OCI-LY3 (cell line): ENCODE results near the gene EPHB3.

Experiments used
- H2AFZ ChIP-seq: fragments of 200-600, 300-600 bp; shearing (Covaris generic); 2 replicates; pipeline ENCODE4 v1.6.0; 2014; ENCODE audit warnings: antibody characterized with exemption, low read depth, low read length
- H3K27ac ChIP-seq: fragments of 200-600, 300-600 bp; sonication (generic); 2 replicates; pipeline ENCODE4 v1.5.1; 2014; ENCODE audit warnings: mild to moderate bottlenecking, low read length, moderate library complexity, mixed read lengths
- H3K27me3 ChIP-seq: fragments of 200-600, 300-600 bp; sonication (generic); 2 replicates; pipeline ENCODE4 v1.6.1; 2014; ENCODE audit warnings: low read depth, low read length, mixed read lengths
- H3K36me3 ChIP-seq: fragments of 200-600, 300-600 bp; sonication (generic); replicated peaks from 2 replicates; pipeline ENCODE3; 2014; ENCODE audit warnings: low read depth, low read length, mixed read lengths
- H3K4me1 ChIP-seq: fragments of 300-600, 200-600 bp; sonication (generic); 2 replicates; pipeline ENCODE4 v1.6.1; 2014; ENCODE audit warnings: low read length, mixed read lengths
- H3K4me2 ChIP-seq: fragments of 200-600, 300-600 bp; sonication (generic); 2 replicates; pipeline ENCODE4 v1.6.1; 2014; ENCODE audit warnings: low read length, mixed read lengths
- H3K4me3 ChIP-seq: fragments of 300-600, 200-600 bp; sonication (generic); 2 replicates; pipeline ENCODE4 v1.5.1; 2014; ENCODE audit warnings: antibody characterized with exemption, mild to moderate bottlenecking, low read length, moderate library complexity
- H3K79me2 ChIP-seq: fragments of 300-600, 200-600 bp; shearing (Covaris generic); 2 replicates; pipeline ENCODE4 v1.6.1; 2014; ENCODE audit warnings: mild to moderate bottlenecking, low read length, mixed read lengths
- H3K9ac ChIP-seq: fragments of 300-600, 200-600 bp; shearing (Covaris generic); 2 replicates; pipeline ENCODE4 v1.6.0; 2014; ENCODE audit warnings: mild to moderate bottlenecking, low read length, moderate library complexity
- H3K9me3 ChIP-seq: fragments of 200-600, 300-600 bp; shearing (Covaris generic); 2 replicates; pipeline ENCODE4 v1.6.1; 2014; ENCODE audit warnings: low read length, mixed read lengths; ENCODE audit not compliant: insufficient read depth
- H4K20me1 ChIP-seq: fragments of 200-600, 300-600 bp; sonication (generic); 2 replicates; pipeline ENCODE4 v1.6.1; 2016; ENCODE audit warnings: low read length, mixed read lengths; ENCODE audit not compliant: insufficient read depth
- EZH2phosphoT487 ChIP-seq: fragments of 200-600 bp; shearing (Covaris generic); IDR thresholded peaks from 2 replicates; pipeline ENCODE4 v1.6.1; 2018; ENCODE audit warnings: antibody characterized with exemption, mixed run types, low read depth
- TF ChIP-seq, protein P1 (sequence below): fragments of 200-600, 300-600 bp; sonication (generic); IDR thresholded peaks from 2 replicates; pipeline ENCODE4 v1.5.1; 2014; ENCODE audit warnings: antibody characterized with exemption, low read length, low read depth

The EPHB3 gene

DNA sequence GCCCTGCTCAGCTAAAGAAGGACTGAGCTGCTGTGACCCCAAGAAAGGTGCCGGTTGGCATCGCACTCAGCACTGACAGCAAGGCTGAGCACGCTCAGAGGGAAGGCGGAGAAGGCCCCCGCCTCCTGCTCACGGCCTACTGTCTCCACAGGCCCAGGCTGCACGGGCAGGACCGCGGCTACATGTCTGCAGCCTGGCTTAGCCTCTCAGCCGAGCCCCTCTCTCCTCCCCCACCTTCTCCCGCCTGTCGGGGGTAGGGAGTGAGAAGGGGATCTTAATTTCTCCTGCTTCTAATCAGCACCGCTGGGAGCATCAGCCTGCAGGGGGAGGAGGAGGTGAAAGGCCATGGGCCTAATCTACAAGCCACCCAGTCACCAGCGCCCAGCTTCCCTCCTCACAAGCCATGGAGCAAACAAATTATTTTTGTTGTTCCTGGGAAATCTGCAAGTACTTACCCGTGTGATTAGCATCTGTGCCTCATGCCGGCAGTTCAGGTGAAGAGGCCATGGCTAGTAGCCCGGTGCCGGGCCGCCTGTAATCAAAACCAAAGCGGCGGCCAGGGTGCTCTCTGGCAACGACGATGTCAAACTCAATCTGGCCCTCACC, 68.1 kb downstream of the EPHB3 start:
- no peak overlapping the region for H2AFZ ChIP-seq
- TF ChIP-seq EZH2phosphoT487: no peak
- TF ChIP-seq, protein P1, sequence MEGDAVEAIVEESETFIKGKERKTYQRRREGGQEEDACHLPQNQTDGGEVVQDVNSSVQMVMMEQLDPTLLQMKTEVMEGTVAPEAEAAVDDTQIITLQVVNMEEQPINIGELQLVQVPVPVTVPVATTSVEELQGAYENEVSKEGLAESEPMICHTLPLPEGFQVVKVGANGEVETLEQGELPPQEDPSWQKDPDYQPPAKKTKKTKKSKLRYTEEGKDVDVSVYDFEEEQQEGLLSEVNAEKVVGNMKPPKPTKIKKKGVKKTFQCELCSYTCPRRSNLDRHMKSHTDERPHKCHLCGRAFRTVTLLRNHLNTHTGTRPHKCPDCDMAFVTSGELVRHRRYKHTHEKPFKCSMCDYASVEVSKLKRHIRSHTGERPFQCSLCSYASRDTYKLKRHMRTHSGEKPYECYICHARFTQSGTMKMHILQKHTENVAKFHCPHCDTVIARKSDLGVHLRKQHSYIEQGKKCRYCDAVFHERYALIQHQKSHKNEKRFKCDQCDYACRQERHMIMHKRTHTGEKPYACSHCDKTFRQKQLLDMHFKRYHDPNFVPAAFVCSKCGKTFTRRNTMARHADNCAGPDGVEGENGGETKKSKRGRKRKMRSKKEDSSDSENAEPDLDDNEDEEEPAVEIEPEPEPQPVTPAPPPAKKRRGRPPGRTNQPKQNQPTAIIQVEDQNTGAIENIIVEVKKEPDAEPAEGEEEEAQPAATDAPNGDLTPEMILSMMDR: no peak

DNA sequence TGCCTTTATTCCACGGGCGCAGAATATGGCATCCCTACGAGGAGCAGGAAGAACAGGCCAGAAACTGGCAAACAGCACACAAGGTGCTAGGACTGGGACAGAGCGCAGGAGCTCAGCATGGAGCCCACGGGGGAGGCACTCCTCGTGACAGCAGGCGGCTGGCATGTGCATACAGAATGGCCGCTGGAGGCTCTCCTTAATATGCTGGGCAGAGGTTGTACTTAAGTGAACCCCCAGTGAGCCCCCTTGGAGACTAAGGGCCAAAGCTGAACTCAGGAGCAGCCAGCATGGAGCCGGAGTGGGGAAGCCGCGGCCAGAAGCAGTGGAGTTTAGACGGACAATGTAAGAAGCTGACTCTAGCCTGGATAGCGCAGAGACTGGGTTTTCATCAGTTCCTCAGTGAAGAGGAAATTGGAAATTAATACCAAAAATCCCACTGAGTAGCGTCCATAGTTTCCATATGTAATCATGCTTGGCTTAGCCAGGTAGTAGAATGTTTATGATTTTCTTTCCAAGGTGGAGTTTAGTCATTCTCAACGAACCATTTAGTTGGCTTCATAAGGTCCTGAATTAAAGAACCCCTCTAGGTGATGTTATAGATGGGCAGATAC, 69.4 kb downstream of the EPHB3 start:
- Histone ChIP-seq H3K4me3 (no peak overlapping the region), H3K27me3 (no peaks in the 10 kb centered on the region), H2AFZ (no peak overlapping the region), H4K20me1 (no peaks in the 10 kb centered on the region), H3K36me3 (no peaks in the 10 kb centered on the region), H3K79me2 (no peaks in the 10 kb centered on the region), H3K9ac (no peak overlapping the region), H3K27ac (no peak overlapping the region), H3K4me1 (peaks cover 7% of the 10 kb centered on the region; the same call in 1 of the 2 replicates), H3K4me2 (no peak overlapping the region), H3K9me3 (no peaks in the 10 kb centered on the region)
- TF ChIP-seq, protein P1: no peak
- no peak for TF ChIP-seq EZH2phosphoT487

More for the DNA sequence above, 68.1 kb downstream of the EPHB3 start:
- H3K4me2 ChIP-seq: no peak overlapping the region
- H3K79me2 ChIP-seq: no peaks in the 10 kb centered on the region
- H4K20me1 ChIP-seq: no peaks in the 10 kb centered on the region
- no peaks in the 10 kb centered on the region for H3K9me3 ChIP-seq
- H3K4me3 ChIP-seq: no peak overlapping the region
- peaks cover 13% of the 10 kb centered on the region for H3K27me3 ChIP-seq
- peaks cover 7% of the 10 kb centered on the region; the same call in 1 of the 2 replicates for H3K4me1 ChIP-seq
- H3K36me3 ChIP-seq: no peaks in the 10 kb centered on the region
- no peak overlapping the region for H3K9ac ChIP-seq
- no peak overlapping the region for H3K27ac ChIP-seq

DNA sequence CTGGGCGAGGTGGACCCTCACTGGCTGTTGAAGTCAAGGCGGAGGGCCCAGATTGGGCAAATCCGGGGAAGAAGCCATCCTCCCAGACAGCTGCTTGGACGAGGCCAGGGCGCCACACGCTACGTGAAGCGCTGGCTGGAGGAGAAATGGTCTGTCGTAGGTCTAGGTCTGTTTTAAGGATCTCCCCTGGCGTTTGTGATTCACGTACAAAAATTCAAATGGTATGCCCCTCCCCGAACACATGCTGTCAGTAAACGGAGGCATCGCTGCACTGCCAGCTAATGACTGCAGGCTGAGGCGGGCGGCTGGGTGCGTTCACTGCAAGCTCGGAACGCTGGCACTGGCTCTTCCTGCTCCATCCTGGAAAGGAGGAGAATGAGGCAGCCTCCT, 69.9 kb downstream of the EPHB3 start:
- Histone ChIP-seq H3K4me2 (no peak overlapping the region), H3K4me1 (peaks cover 7% of the 10 kb centered on the region; the same call in 1 of the 2 replicates), H3K27me3 (no peaks in the 10 kb centered on the region), H3K9ac (no peak overlapping the region), H3K79me2 (no peaks in the 10 kb centered on the region), H2AFZ (no peak overlapping the region), H4K20me1 (no peaks in the 10 kb centered on the region), H3K4me3 (no peak overlapping the region), H3K27ac (no peak overlapping the region), H3K9me3 (no peaks in the 10 kb centered on the region), H3K36me3 (no peaks in the 10 kb centered on the region)
- TF ChIP-seq EZH2phosphoT487: no peak
- TF ChIP-seq, protein P1: no peak
